Hematopoietic multipotent progenitor cell treated with erythropoietin and hydrocortisone succinate and interleukin-3 and kit ligand, for 17 days (in vitro differentiated cells): ENCODE measurements around the gene MRPL9.
A peak's percentile ranks its signal among the peaks of the same experiment; 100 is the strongest.

Experiments
- DNase-seq: peaks from one replicate; pipeline ENCODE4 v3.0.0-alpha.2; 2015; ENCODE audit warnings: low spot score

MRPL9 gene

DNA sequence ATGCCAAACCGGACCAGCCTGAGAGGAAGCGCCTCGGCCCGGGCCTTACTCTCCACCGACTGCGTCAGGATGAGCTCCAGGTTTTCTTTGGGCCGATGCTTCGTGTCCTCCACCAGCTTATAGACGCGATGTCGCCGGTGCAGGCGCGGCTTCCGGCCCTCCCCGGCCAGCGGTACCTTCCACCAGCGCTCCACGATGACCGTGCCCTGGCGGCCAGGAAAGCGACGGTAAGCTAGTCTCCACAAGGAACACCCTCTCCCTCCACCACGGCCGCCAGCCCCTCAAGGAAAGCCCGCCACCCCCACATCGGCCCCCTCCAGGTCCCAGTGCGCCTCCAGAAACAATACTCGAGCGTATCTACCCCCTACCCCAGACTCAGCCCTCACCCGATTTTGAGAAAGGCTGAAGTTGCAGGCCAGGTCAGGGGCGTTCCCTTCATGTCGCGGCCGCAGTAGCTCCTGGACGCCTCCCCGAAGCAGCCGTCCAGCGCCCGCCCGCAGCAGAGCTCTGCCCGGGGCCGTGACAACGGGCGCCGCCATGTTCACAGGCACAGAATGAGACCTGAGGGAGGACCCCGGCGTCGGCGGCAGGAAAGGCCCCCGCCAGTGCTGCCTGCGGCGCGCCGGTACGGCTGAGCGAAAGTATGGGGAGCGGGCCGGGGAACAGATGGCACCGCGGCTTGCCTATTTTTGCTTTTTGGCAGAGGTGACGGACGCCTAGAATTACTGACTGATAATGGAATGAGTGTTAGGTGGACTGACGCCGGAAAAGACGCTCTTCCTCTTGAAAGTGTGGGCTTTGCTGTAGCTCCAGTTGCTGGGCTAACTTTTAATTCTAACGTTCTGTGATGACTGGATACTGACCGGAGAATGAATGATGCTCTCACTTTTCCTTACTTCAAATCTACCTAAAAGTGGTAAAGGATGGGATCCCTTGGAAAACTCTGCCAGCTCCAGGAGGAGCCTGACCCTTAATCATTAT lies at the start of gene MRPL9:
Gene MRPL9 (minus strand): TSS at position 556 of the 981 bp plus-strand sequence. CDS start 17 bp downstream, at position 539.
- peak; percentile 69 for DNase-seq

GRCh38 chr1:151811181-151811580 lies 47.9 kb upstream of the MRPL9 start:
- no peak for DNase-seq

GRCh38 chr1:151809985-151810556 lies 46.8 kb upstream of the MRPL9 start:
- no peak for DNase-seq

DNA sequence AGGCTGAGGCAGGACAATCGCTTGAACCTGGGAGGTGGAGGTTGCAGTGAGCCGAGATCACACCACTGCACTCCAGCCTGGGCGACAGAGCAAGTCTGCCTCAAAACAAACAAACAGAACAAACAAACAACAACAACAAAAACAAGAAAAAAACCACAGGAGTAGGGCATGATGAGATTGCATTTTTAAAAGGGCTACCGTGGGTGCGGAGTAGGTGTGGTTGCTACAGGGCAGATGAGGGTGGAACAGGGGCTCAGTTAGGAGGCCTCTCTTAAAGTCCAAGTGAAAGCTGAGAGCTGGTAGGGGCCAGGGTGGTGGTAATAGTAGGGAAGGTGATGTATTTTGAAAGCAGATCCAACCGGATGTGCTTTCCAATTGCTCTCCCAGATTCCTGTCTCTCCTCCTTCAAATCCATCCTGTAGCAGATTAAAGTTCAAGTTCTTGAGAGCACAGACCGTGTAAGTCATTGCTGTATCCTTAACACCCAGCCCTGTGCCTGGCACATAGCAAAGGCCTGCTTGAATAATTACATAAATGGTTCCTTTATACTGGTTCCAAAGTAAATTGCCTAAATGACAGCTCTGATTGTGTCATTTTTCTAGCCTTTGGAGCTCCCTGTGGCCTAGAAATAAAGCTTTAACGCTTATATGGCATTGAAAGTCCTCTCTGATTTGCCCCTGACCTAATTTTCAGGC lies 46.1 kb upstream of the MRPL9 start:
- no peak for DNase-seq

DNA sequence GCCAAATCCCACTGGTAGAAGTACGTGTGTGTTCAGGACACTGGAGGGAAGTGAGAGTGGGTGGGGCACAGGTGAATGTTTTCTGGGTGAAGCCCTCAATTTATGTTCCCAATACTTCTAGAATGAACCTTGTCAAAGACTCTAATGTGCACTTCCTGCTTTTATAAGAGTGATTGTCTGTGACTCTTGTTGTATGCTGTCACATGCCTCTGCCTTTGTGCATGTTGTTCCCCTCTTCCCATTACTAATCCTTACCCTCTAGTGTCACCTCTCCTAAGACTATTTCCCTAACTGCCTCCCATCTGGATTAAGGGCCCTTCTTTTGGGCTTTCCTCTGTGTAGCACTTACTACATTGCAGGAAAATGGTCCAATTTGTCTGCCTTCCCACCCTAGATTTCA lies 44.5 kb upstream of the MRPL9 start:
- no peak for DNase-seq

- DNase-seq: no peak
These were observed 43.8 kb upstream of the MRPL9 start for GRCh38 chr1:151807131-151807530.

DNA sequence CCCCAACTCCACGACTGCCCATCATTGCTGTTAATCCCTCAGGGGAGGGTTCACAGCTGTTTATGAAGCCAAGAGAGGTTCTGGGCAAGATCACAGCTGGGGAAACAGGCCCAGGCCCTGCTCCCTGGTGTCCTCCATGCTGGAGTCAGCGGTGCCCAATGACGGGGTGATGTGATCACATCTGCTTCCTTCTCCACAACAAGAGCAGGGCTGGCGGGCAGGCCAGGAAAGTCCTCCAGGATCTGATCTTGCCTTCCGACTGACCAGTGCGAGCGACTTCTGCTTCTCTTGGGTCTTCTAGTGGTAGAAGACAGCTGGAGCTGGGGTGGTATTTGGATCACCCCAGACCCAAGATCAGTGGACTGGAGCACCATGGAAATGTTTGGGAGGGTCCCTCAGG lies 42.9 kb upstream of the MRPL9 start:
- no peak for DNase-seq

GRCh38 chr1:151805066-151805820 lies 41.9 kb upstream of the MRPL9 start, which contains the start of gene LINGO4:
Gene LINGO4 (minus strand): TSS chr1:151805419. CDS start chr1:151802704, 2,715 bp downstream.
- DNase-seq: no peak

DNA sequence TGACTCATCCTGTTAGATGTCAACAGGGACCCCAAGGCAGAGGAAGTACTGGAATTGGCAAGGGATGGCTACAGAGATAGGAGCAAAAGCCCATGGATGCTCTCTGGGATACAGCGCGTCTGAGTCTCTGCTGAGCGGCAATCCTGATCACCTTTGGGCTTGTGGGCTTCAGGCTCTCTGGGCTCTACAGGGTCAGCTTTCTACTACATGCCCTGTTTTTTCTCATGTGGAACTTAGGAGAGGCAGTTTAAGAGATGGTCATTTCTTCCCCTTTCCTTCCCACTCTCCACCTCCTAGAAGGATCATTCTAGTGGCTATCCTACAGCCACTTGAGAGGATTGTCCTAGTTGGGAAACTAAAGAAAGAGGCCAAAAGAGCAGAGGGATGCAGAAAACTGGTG lies 40.6 kb upstream of the MRPL9 start:
- DNase-seq: no peak

GRCh38 chr1:151803164-151803563 lies 39.9 kb upstream of the MRPL9 start:
- no peak for DNase-seq

DNA sequence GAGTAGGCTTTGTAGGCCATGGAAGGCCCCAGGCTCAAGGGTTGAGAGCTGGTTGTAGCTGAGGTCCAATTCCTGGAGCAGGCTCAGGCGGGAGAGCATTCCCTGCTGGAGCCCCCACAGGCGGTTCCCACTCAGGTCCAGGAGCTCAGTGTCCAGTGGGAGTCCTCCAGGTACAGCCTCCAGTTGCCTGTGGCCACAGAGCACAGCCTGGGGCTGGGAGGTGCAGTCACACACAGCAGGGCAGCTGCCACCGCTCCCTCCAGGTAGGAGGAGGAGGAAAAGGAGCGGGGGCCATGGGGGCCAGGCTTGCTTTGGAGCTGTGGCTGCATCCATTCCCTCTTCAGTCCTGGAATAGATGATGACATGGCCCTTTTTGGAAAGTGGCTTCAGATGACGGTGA lies 39.1 kb upstream of the MRPL9 start:
- no peak for DNase-seq

DNA sequence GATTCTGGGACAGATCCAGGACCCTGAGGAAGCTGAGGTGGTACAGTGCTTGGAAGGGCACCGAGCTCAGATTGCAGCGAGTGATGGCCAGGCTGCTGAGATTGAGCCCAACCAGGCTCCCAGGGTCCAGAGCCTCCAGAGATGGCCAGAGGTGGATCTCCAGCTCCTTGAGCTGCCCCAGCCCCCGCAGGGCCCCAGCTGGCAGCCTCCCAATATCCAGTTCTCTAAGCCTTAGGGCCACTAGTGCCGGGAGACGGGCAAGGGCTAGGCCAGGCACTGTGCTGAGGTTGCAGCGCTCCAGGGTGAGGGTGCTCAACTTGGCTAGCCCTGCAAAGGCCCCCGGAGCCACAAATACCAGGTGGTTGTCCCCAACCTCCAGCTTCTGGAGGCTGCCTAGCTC lies 38.5 kb upstream of the MRPL9 start:
- DNase-seq: no peak

DNA sequence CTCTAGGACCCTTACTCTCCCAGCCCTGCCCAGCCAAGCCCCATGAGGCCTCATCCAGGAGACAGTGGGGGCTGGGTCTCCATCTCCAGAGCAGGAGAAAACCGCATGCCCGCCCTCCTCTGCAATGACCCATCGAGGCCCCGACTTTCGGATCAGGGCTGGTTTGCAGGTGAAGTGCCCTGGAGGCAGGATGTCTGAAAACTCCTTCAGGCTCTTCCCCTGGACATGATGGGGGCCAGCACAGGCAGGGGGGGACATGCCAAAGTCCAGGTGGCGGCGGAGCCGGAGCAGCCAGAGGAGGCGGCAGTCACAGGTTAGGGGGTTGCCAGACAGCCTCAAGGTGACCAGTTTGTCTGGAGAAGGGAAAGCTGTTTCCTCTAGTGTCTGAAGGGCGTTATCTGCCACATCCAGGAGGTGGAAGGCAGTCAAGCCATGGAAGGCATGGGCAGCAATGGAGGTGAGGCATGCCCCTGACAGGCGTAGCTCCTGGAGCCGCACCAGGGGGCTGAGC lies 38.1 kb upstream of the MRPL9 start:
- no peak for DNase-seq

- no peak for DNase-seq
These were observed 37.5 kb upstream of the MRPL9 start for GRCh38 chr1:151800830-151801229.

GRCh38 chr1:151799179-151800022 lies 36.1 kb upstream of the MRPL9 start:
- DNase-seq: no peak

DNA sequence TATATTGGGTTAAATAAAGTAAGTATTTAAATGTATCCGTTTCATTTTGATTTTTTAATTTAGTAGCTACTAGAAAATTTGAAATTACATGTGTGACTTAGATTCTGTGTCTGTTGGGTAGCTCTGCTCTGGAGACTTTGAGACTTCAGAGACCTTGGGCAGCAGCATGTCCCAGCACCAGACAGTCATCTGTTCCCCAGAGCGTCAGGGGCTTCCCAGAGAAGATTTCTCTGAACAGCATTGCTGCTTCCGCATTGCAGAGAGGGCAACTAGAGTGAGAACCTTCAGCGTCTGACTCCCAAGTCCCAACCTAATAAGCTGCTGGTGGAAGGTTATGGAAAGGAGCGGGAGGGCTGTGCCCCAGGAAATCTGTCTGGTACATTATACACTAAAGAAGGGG lies 35.3 kb upstream of the MRPL9 start:
- no peak for DNase-seq

DNA sequence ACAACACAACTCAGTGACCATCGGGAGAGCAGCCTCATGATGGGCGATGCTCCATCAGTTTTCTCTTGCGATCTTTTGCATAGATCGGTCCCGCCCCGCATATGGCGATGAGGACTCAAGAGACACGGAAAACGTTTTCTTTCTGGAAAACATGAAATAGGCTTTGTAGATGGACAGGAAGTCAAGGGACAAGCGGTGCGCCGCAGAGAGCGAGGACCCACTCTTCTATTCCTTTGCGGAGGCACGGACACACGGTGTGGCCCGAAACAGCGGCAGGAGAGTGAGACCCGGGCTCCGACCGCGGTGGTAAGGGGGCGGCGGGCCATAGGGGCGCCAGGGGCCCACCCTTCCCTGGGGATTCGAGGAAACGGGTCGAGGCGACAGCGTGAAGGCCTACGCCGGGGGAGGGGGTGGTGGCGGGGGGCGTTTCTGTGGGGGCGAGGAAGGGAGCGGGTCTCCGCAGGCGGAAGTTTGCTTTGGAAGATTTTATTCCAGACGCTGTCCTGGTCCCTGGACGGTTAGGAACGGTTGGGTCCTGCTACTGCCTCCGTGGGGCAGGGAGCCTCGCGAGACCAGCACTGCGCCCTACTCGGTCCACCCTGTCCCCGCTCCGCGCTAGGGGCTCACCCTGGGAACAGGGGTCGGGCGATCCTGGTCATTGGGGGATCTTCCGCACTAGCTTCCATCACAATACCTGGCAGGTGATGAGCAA lies 27.8 kb upstream of the MRPL9 start:
- no peak for DNase-seq

DNA sequence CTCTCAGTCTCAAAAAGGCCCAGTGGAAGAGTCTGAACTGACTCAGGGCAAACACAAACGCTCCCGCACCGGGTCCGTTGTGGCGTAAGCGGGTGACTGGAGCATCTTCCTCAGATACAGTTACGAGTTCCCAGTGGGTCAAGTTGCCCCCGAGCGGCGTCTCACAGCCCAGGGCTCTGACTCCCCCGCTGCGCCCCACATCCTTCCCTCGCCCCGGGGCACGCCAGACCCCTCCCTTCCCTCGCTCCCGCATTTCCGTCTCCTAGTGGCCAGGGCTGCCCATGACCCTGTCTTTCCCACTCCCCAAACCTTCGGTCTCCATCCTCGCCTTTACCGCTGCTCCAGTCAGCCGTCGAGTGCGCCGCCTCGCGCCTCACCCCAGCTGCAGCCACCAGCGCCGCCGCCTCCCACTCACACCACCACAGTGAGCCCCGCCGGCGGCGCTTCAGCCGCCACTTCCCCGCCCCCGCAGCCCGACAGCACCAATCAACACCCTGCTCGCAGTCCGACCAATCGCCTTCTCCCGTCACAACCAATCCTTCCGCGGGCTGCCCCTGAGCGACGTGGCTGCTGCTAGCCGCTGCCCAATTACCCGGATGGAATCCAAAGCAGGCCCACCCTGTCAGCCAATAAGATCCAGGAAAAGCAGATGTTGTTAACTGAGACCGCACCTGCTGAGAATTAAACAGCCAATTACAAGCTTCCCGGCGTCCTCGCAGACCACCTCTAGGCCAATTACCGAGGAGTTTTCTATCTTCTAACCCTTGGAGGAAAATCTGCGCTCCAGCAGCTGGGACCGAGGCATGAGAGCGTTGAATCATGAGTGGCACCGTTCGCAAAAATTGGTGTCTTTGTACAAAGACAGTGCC lies 27.0 kb upstream of the MRPL9 start, which contains the start of gene TDRKH:
Gene TDRKH (minus strand): TSS at position 430 of the 869 bp plus-strand sequence. CDS start 7,478 bp downstream, outside the sequence.
- peak; percentile 96 for DNase-seq

GRCh38 chr1:151787689-151788088 lies 24.4 kb upstream of the MRPL9 start:
- no peak for DNase-seq
